Glutamatergic neuron (in vitro differentiated cells): ENCODE data around the gene TUNAR. TPM values are rescaled to one million over a fixed set of nuclear protein-coding genes. Genes with fewer than 3 reads are reported as not detected.
A peak's percentile ranks its signal among the peaks of the same experiment; 100 is the strongest.

Experiments
- DNase-seq: peaks from one replicate; pipeline ENCODE4 v3.0.0; 2022
- H3K27ac Mint-ChIP-seq: one replicate; pipeline ENCODE4 v1.8.0; 2020; ENCODE audit warnings: mild to moderate bottlenecking, mixed read lengths, inconsistent platforms; ENCODE audit not compliant: unreplicated experiment
- H3K27me3 Mint-ChIP-seq: one replicate; pipeline ENCODE4 v1.8.0; 2020; ENCODE audit warnings: mild to moderate bottlenecking, moderate library complexity, mixed read lengths, inconsistent platforms; ENCODE audit not compliant: unreplicated experiment
- H3K36me3 Mint-ChIP-seq: one replicate; pipeline ENCODE4 v1.8.0; 2020; ENCODE audit warnings: mild to moderate bottlenecking, mixed read lengths, inconsistent platforms; ENCODE audit not compliant: unreplicated experiment
- H3K4me1 Mint-ChIP-seq: one replicate; pipeline ENCODE4 v1.8.0; 2020; ENCODE audit warnings: mild to moderate bottlenecking, low read depth, mixed read lengths, inconsistent platforms; ENCODE audit not compliant: unreplicated experiment
- H3K4me3 Mint-ChIP-seq: one replicate; pipeline ENCODE4 v1.8.0; 2020; ENCODE audit warnings: mild to moderate bottlenecking, mixed read lengths, inconsistent platforms; ENCODE audit not compliant: unreplicated experiment
- H3K9me3 Mint-ChIP-seq: one replicate; pipeline ENCODE4 v1.8.0; 2020; ENCODE audit warnings: mild to moderate bottlenecking, moderate library complexity, mixed read lengths, inconsistent platforms; ENCODE audit not compliant: unreplicated experiment
- CTCF ChIP-seq: fragments of 200-600 bp; sonication (generic); IDR thresholded peaks from one replicate; pipeline ENCODE4 v1.5.0; 2021; ENCODE audit not compliant: partially characterized antibody, unreplicated experiment
- long read RNA-seq: library from polyadenylated mRNA; unstranded; transcript quantifications from one replicate; pipeline ENCODE4 v2.0.0, GENCODE V29; 2020; ENCODE audit not compliant: unreplicated experiment
- total RNA-seq: library from RNA; stranded (reverse); fragmentation: NEBNext Ultra II Directional; extraction: Animal tissue kit (Norgen Biotek cat#: 25700); gene quantifications from one replicate; pipeline ENCODE4 v1.2.1, GENCODE V29; 2021; ENCODE audit not compliant: unreplicated experiment

The TUNAR gene
- total RNA-seq: 16.2 TPM
- long read RNA-seq, partial matches to known transcripts: 0 of 5 reads
- long read RNA-seq, other reads (novel, unspliced or antisense): 3 of 5 reads

- peak within 1 kb of the TSS; percentile 81 for H3K4me3 Mint-ChIP-seq
- H3K4me1 Mint-ChIP-seq: peaks cover 15% of the 10 kb centered on the region
- peak; percentile 79 for DNase-seq
- H3K27me3 Mint-ChIP-seq: peaks cover 9% of the 10 kb centered on the region
- peaks cover 7% of the 10 kb centered on the region for H3K9me3 Mint-ChIP-seq
- TF ChIP-seq CTCF: peak; percentile 27
- H3K36me3 Mint-ChIP-seq: no peaks in the 10 kb centered on the region
- peak within 1 kb of the TSS; percentile 63 for H3K27ac Mint-ChIP-seq
These were observed at the start of gene TUNAR for GRCh38 chr14:95876761-95877538. TSS of gene TUNAR (plus strand) at chr14:95876832.

GRCh38 chr14:95828649-95829265, 47.9 kb upstream of the TUNAR start:
- Mint-ChIP-seq H3K27me3 (peaks cover 3% of the 10 kb centered on the region), H3K4me1 (peaks cover 7% of the 10 kb centered on the region), H3K27ac (no peak overlapping the region), H3K4me3 (no peak overlapping the region), H3K36me3 (no peaks in the 10 kb centered on the region), H3K9me3 (peaks cover 6% of the 10 kb centered on the region)
- TF ChIP-seq CTCF: no peak
- no peak for DNase-seq

- peaks cover 6% of the 10 kb centered on the region for H3K9me3 Mint-ChIP-seq
- no peak for DNase-seq
- no peak overlapping the region for H3K4me3 Mint-ChIP-seq
- TF ChIP-seq CTCF: no peak
- H3K27me3 Mint-ChIP-seq: peaks cover 3% of the 10 kb centered on the region
- no peaks in the 10 kb centered on the region for H3K36me3 Mint-ChIP-seq
- H3K27ac Mint-ChIP-seq: no peak overlapping the region
- peaks cover 7% of the 10 kb centered on the region for H3K4me1 Mint-ChIP-seq
These were observed 47.3 kb upstream of the TUNAR start for GRCh38 chr14:95829321-95829720.

GRCh38 chr14:95830386-95830785, 46.2 kb upstream of the TUNAR start:
- Mint-ChIP-seq H3K36me3 (no peaks in the 10 kb centered on the region), H3K4me3 (no peak overlapping the region), H3K27me3 (peaks cover 3% of the 10 kb centered on the region), H3K4me1 (peaks cover 7% of the 10 kb centered on the region), H3K9me3 (peaks cover 6% of the 10 kb centered on the region), H3K27ac (no peak overlapping the region)
- TF ChIP-seq CTCF: no peak
- DNase-seq: no peak

- TF ChIP-seq CTCF: no peak
- Mint-ChIP-seq H3K4me1 (peaks cover 7% of the 10 kb centered on the region), H3K4me3 (no peak overlapping the region), H3K9me3 (peaks cover 6% of the 10 kb centered on the region), H3K27ac (no peak overlapping the region), H3K27me3 (peaks cover 3% of the 10 kb centered on the region), H3K36me3 (no peaks in the 10 kb centered on the region)
- DNase-seq: no peak
These were observed 45.6 kb upstream of the TUNAR start for GRCh38 chr14:95831041-95831440.
